ENCODE measurements around the gene DISC1. TPM values are rescaled to one million over a fixed set of nuclear protein-coding genes. Genes with fewer than 3 reads are reported as not detected.

DISC1 gene
- total RNA-seq, 1 experiment from 2014 or later, result 1.8 TPM

- no peaks in the 10 kb centered on the region for H3K9me2 ChIP-seq (ENCODE audit: insufficient read depth)
- TF ChIP-seq SP1 (IDR thresholded peaks at IDR 0.05; ENCODE audit: low read depth) (no peak), RAD21 (IDR thresholded peaks at IDR 0.05; ENCODE audit: low read depth) (no peak), EGR1 (IDR thresholded peaks at IDR 0.05; ENCODE audit: low read depth) (no peak), ZFX (IDR thresholded peaks at IDR 0.05) (no peak), SRF (IDR thresholded peaks at IDR 0.05; ENCODE audit: low read depth) (no peak), POLR2A (IDR thresholded peaks at IDR 0.05; ENCODE audit: borderline replicate concordance, extremely low read depth, insufficient read depth, insufficient read length) (no peak), TCF7L2 (IDR thresholded peaks at IDR 0.05; ENCODE audit: borderline replicate concordance, extremely low read depth, insufficient read depth, insufficient read length) (no peak), ZNF274 (IDR thresholded peaks at IDR 0.05; ENCODE audit: low read depth, low read length) (no peak), ELF1 (IDR thresholded peaks at IDR 0.05; ENCODE audit: borderline replicate concordance, low read depth) (no peak)
- TF ChIP-seq, protein P1, sequence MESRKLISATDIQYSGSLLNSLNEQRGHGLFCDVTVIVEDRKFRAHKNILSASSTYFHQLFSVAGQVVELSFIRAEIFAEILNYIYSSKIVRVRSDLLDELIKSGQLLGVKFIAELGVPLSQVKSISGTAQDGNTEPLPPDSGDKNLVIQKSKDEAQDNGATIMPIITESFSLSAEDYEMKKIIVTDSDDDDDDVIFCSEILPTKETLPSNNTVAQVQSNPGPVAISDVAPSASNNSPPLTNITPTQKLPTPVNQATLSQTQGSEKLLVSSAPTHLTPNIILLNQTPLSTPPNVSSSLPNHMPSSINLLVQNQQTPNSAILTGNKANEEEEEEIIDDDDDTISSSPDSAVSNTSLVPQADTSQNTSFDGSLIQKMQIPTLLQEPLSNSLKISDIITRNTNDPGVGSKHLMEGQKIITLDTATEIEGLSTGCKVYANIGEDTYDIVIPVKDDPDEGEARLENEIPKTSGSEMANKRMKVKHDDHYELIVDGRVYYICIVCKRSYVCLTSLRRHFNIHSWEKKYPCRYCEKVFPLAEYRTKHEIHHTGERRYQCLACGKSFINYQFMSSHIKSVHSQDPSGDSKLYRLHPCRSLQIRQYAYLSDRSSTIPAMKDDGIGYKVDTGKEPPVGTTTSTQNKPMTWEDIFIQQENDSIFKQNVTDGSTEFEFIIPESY (IDR thresholded peaks at IDR 0.05; ENCODE audit: extremely low read depth, insufficient replicate concordance, low read length), result no peak
- intact Hi-C loops (cut with micrococcal nuclease), result no loop called here
- CTCF ChIA-PET, result no interaction called here
- ATAC-seq (no peak), DNase-seq (ENCODE audit: low read depth, low spot score) (no peak)
- H3K36me3 ChIP-seq (ENCODE audit: control insufficient read depth in 1 of 2, insufficient read depth in 2 of 2, low read length in 2 of 2), result no peaks in the 10 kb centered on the region
- no peaks in the 10 kb centered on the region for H3K27me3 ChIP-seq (ENCODE audit: insufficient read depth, low read length)
- no peaks in the 10 kb centered on the region for H3K9me3 ChIP-seq (ENCODE audit: control insufficient read depth in 1 of 2, insufficient read depth in 1 of 2, low read depth in 1 of 2, low read length in 2 of 2)
- no peaks in the 10 kb centered on the region for H3K79me2 ChIP-seq (ENCODE audit: insufficient read depth, low read length)
- BruUV-seq (replicated peaks), result no TSS peak
- H3K27ac ChIP-seq (ENCODE audit: low read depth, low read length), result no peak overlapping the region
- POLR2A ChIA-PET, result no interaction called here
- no peak overlapping the region for H3K9ac ChIP-seq (ENCODE audit: low read length)
- no peaks in the 10 kb centered on the region for H4K20me1 ChIP-seq (ENCODE audit: insufficient read depth)
- H2AFZ ChIP-seq (ENCODE audit: low read depth, low read length, poor library complexity, severe bottlenecking), result no peak overlapping the region
- no peak overlapping the region for H3K4me2 ChIP-seq (ENCODE audit: low read length)
- H3K4me1 ChIP-seq (ENCODE audit: control insufficient read depth in 1 of 2, insufficient read depth in 2 of 2, low read length in 2 of 2), result no peaks in the 10 kb centered on the region
- no peak overlapping the region for H3K4me3 ChIP-seq (replicated peaks in 1 of 2; ENCODE audit: low read depth in 1 of 2, low read length in 2 of 2)
- RAD21 ChIA-PET (ENCODE audit: low non-redundant PET in 1 of 2, low total read pairs in 2 of 2, uncharacterized antibody in 2 of 2, unreplicated experiment in 2 of 2), result no interaction called here
Measured at GRCh38 chr1:231871471-231871870, 244.9 kb downstream of the DISC1 start.

DNA sequence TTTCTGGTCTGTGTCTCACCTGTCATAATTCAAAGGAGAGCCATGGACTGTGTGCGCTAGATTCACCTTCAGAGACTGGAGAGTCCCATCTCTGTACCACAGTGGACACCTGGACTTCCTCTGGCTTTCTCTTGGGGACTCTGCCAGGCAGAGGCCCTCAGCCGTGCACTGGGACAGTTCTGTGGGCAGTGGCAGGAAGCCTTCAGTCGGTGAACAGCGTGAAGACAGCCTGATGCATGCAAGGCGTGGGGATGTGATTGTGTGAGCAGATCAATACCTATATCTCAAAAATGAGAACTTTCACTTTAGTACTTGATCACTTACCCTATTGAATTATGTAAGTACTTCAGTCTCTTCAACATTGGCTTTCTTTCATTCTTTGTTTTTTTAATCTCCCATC lies 245.3 kb downstream of the DISC1 start:
- H4K20me1 ChIP-seq (ENCODE audit: insufficient read depth), result no peaks in the 10 kb centered on the region

More for the DNA sequence above, 245.3 kb downstream of the DISC1 start:
- no peaks in the 10 kb centered on the region for H3K9me3 ChIP-seq (ENCODE audit: control insufficient read depth in 1 of 2, insufficient read depth in 1 of 2, low read depth in 1 of 2, low read length in 2 of 2)
- no peak overlapping the region for H3K27ac ChIP-seq (ENCODE audit: low read depth, low read length)
- H3K27me3 ChIP-seq (ENCODE audit: insufficient read depth, low read length), result no peaks in the 10 kb centered on the region
- DNase-seq (ENCODE audit: low read depth, low spot score) (no peak), ATAC-seq (no peak)
- no peaks in the 10 kb centered on the region for H3K79me2 ChIP-seq (ENCODE audit: insufficient read depth, low read length)
- H3K9ac ChIP-seq (ENCODE audit: low read length), result no peak overlapping the region
- no peaks in the 10 kb centered on the region for H3K4me1 ChIP-seq (ENCODE audit: control insufficient read depth in 1 of 2, insufficient read depth in 2 of 2, low read length in 2 of 2)
- POLR2A ChIA-PET, result no interaction called here
- TF ChIP-seq, protein P2, sequence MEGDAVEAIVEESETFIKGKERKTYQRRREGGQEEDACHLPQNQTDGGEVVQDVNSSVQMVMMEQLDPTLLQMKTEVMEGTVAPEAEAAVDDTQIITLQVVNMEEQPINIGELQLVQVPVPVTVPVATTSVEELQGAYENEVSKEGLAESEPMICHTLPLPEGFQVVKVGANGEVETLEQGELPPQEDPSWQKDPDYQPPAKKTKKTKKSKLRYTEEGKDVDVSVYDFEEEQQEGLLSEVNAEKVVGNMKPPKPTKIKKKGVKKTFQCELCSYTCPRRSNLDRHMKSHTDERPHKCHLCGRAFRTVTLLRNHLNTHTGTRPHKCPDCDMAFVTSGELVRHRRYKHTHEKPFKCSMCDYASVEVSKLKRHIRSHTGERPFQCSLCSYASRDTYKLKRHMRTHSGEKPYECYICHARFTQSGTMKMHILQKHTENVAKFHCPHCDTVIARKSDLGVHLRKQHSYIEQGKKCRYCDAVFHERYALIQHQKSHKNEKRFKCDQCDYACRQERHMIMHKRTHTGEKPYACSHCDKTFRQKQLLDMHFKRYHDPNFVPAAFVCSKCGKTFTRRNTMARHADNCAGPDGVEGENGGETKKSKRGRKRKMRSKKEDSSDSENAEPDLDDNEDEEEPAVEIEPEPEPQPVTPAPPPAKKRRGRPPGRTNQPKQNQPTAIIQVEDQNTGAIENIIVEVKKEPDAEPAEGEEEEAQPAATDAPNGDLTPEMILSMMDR (IDR thresholded peaks at IDR 0.05 in 2 of 3, conservative IDR thresholded peaks at IDR 0.05 in 1 of 3; ENCODE audit: borderline replicate concordance in 1 of 3, insufficient read depth in 1 of 3, low read depth in 2 of 3, low read length in 2 of 3), result no peak
- TF ChIP-seq SRF (IDR thresholded peaks at IDR 0.05; ENCODE audit: low read depth), result no peak
- no peaks in the 10 kb centered on the region for H3K9me2 ChIP-seq (ENCODE audit: insufficient read depth)
- no peak overlapping the region for H3K4me2 ChIP-seq (ENCODE audit: low read length)
- intact Hi-C loops (cut with micrococcal nuclease), result no loop called here
- no peaks in the 10 kb centered on the region for H3K36me3 ChIP-seq (ENCODE audit: control insufficient read depth in 1 of 2, insufficient read depth in 2 of 2, low read length in 2 of 2)
- BruUV-seq (replicated peaks), result no TSS peak
- RAD21 ChIA-PET (ENCODE audit: low non-redundant PET in 1 of 2, low total read pairs in 2 of 2, uncharacterized antibody in 2 of 2, unreplicated experiment in 2 of 2), result no interaction called here
- no peak overlapping the region for H2AFZ ChIP-seq (ENCODE audit: low read depth, low read length, poor library complexity, severe bottlenecking)
- H3K4me3 ChIP-seq (replicated peaks in 1 of 2; ENCODE audit: low read depth in 1 of 2, low read length in 2 of 2), result no peak overlapping the region
- CTCF ChIA-PET, result no interaction called here
